Esophagus (tissue), 2 donors: ENCODE results near the gene ENSA. TPM values are rescaled to one million over a fixed set of nuclear protein-coding genes. Genes with fewer than 3 reads are reported as not detected.
"Not testable (repeated sequence)": the region's sequence is repeated elsewhere in the genome, so short reads cannot be mapped to it uniquely, and the experiment has no call there.

ENCODE experiments used
- H3K27ac ChIP-seq, 2 donors: one replicate each; pipeline ENCODE4 v1.5.1; 2013; ENCODE audit warnings: low read depth in 2 of 2, mild to moderate bottlenecking in 2 of 2, inconsistent platforms in 1 of 2, low read length in 1 of 2, moderate library complexity in 1 of 2
- H3K27me3 ChIP-seq, 2 donors: one replicate each; pipeline ENCODE4 v1.6.1; 2013; ENCODE audit warnings: low read length in 2 of 2, control low read depth in 1 of 2, mild to moderate bottlenecking in 1 of 2; ENCODE audit not compliant: insufficient read depth in 2 of 2, control insufficient read depth in 1 of 2
- H3K36me3 ChIP-seq, 2 donors: one replicate each; pipeline ENCODE4 v1.6.1; 2013; ENCODE audit warnings: low read length in 1 of 2; ENCODE audit not compliant: control insufficient read depth in 2 of 2, insufficient read depth in 2 of 2
- H3K4me1 ChIP-seq, 2 donors: one replicate each; pipeline ENCODE4 v1.6.1; 2013; ENCODE audit warnings: low read length in 1 of 2; ENCODE audit not compliant: control insufficient read depth in 2 of 2, insufficient read depth in 2 of 2
- H3K4me3 ChIP-seq, 2 donors: one replicate each; pipeline ENCODE4 v1.5.1; 2013; ENCODE audit warnings: low read length in 2 of 2, mild to moderate bottlenecking in 2 of 2, low read depth in 1 of 2, moderate library complexity in 1 of 2
- H3K9me3 ChIP-seq, 2 donors: one replicate each; pipeline ENCODE4 v1.6.1; 2013; ENCODE audit warnings: mild to moderate bottlenecking in 2 of 2, low read depth in 1 of 2, low read length in 1 of 2, moderate library complexity in 1 of 2; ENCODE audit not compliant: control insufficient read depth in 2 of 2, insufficient read depth in 1 of 2
- WGBS, 2 donors: extraction: QIAGEN DNeasy Blood & Tissue Kit; methylation state at CpG; one replicate each; pipeline ENCODE4 v1.1.7; 2013; 5-methylcytosine and 5-hydroxymethylcytosine counted together
- polyA plus RNA-seq, 2 donors: library from polyadenylated mRNA; stranded (reverse); fragments of 200-250 nt; gene quantifications; one replicate each; pipeline ENCODE4 v1.2.3, GENCODE V29; 2013
- donor health status: healthy with polysubstance abuse.
- donor health status: Bipolar disorder and iron deficiency.

ENSA gene
- polyA plus RNA-seq, 2 donors = 290 to 298 TPM

GRCh38 chr1:150624134-150624533 is 5.3 kb downstream of the ENSA start:
- 50 to 55% methylated on average over 1 of the region's 1 CpG for WGBS, 2 donors
- H3K36me3 ChIP-seq = peaks cover 5 to 12% of the 10 kb centered on the region in 2 donors
- H3K4me3 ChIP-seq, H3K27me3 ChIP-seq, H3K4me1 ChIP-seq, H3K9me3 ChIP-seq: not testable (repeated sequence)
- H3K27ac ChIP-seq = peak overlapping the region; percentile 83 to 87

- Histone ChIP-seq H3K4me3 (no peak overlapping the region), H3K27ac (peak overlapping the region; percentile 67 to 79), H3K27me3 (no peaks in the 10 kb centered on the region), H3K9me3 (no peaks in the 10 kb centered on the region), H3K4me1 (peaks cover 2 to 8% of the 10 kb centered on the region in 2 donors), H3K36me3 (peaks cover 5 to 12% of the 10 kb centered on the region in 2 donors)
- WGBS, 2 donors = 24 to 39% methylated on average over 8 of the region's 8 CpGs
These were observed 7.0 kb downstream of the ENSA start for GRCh38 chr1:150622303-150622975.

- H3K4me3 ChIP-seq = no peak overlapping the region
- H3K4me1 ChIP-seq = peaks cover 2 to 8% of the 10 kb centered on the region in 2 donors
- no peaks in the 10 kb centered on the region for H3K9me3 ChIP-seq
- peaks cover 5 to 12% of the 10 kb centered on the region in 2 donors for H3K36me3 ChIP-seq
- 42 to 57% methylated on average over 8 of the region's 8 CpGs for WGBS, 2 donors
- H3K27ac ChIP-seq = peak overlapping the region; percentile 42 to 79
- no peaks in the 10 kb centered on the region for H3K27me3 ChIP-seq
These were observed 7.7 kb downstream of the ENSA start for GRCh38 chr1:150621497-150622302.

- H3K4me3 ChIP-seq = no peak overlapping the region
- H3K9me3 ChIP-seq = no peaks in the 10 kb centered on the region
- WGBS, 2 donors = 96 to 100% methylated on average over 2 of the region's 2 CpGs
These were observed 8.5 kb downstream of the ENSA start for GRCh38 chr1:150620919-150621318.

GRCh38 chr1:150619576-150620509 is 9.6 kb downstream of the ENSA start:
- 24 to 29% methylated on average over 4 of the region's 4 CpGs for WGBS, 2 donors
- H3K36me3 ChIP-seq = peaks cover 2 to 5% of the 10 kb centered on the region in 2 donors
- H3K4me3 ChIP-seq = no peak overlapping the region
- no peaks in the 10 kb centered on the region for H3K27me3 ChIP-seq
- peak overlapping the region; percentile 46 to 58 for H3K27ac ChIP-seq
- no peaks in the 10 kb centered on the region for H3K9me3 ChIP-seq
- peaks cover 2 to 6% of the 10 kb centered on the region in 2 donors for H3K4me1 ChIP-seq

More at GRCh38 chr1:150620919-150621318, 8.5 kb downstream of the ENSA start:
- Histone ChIP-seq H3K27me3 (no peaks in the 10 kb centered on the region), H3K27ac (peak overlapping the region; percentile 58 to 73), H3K4me1 (peaks cover 2 to 8% of the 10 kb centered on the region in 2 donors), H3K36me3 (peaks cover 2 to 12% of the 10 kb centered on the region in 2 donors)

GRCh38 chr1:150615346-150616201 is 13.8 kb downstream of the ENSA start:
- no peak overlapping the region for H3K4me3 ChIP-seq
- H3K9me3 ChIP-seq = no peaks in the 10 kb centered on the region
- no peaks in the 10 kb centered on the region for H3K36me3 ChIP-seq
- H3K27me3 ChIP-seq = no peaks in the 10 kb centered on the region
- H3K4me1 ChIP-seq = peaks cover 0 to 2% of the 10 kb centered on the region in 2 donors
- peak overlapping the region in 1 of 2 donors; percentile 29 for H3K27ac ChIP-seq
- WGBS, 2 donors = 86 to 88% methylated on average over 12 of the region's 12 CpGs

- Histone ChIP-seq H3K4me1 (peaks cover 0 to 2% of the 10 kb centered on the region in 2 donors), H3K4me3 (no peak overlapping the region), H3K27me3 (no peaks in the 10 kb centered on the region), H3K36me3 (no peaks in the 10 kb centered on the region), H3K9me3 (no peaks in the 10 kb centered on the region), H3K27ac (peak overlapping the region; percentile 62 to 77)
- 42 to 43% methylated on average over 12 of the region's 12 CpGs for WGBS, 2 donors
These were observed 16.1 kb downstream of the ENSA start for GRCh38 chr1:150613061-150613920.

GRCh38 chr1:150612014-150612345 is 17.4 kb downstream of the ENSA start:
- no peaks in the 10 kb centered on the region for H3K9me3 ChIP-seq
- peaks cover 0 to 2% of the 10 kb centered on the region in 2 donors for H3K4me1 ChIP-seq
- no peak overlapping the region for H3K4me3 ChIP-seq
- 88 to 96% methylated on average over 3 of the region's 3 CpGs for WGBS, 2 donors
- peak overlapping the region; percentile 60 to 92 for H3K27ac ChIP-seq
- H3K27me3 ChIP-seq = no peaks in the 10 kb centered on the region
- no peaks in the 10 kb centered on the region for H3K36me3 ChIP-seq
